ENCODE measurements around the gene SGMS1.
A peak's percentile ranks its signal among the peaks of the same experiment; 100 is the strongest.

Gene SGMS1

GRCh38 chr10:50470798-50471582 lies 152.8 kb downstream of the SGMS1 start:
- no peak overlapping the region for H3K4me3 ChIP-seq (ENCODE audit: low read depth, low read length)
- no peak for TF ChIP-seq CTCF (IDR thresholded peaks at IDR 0.05; ENCODE audit: low read depth, low read length, missing control alignments)
- DNase-seq, result no peak
- H3K36me3 ChIP-seq (replicated peaks), result no peaks in the 10 kb centered on the region
- in situ Hi-C loops (cut with HindIII; ENCODE audit: low pct_ligation_motif_present, low sequenced_read_pairs), result no loop called here
- no peaks in the 10 kb centered on the region for H3K27me3 ChIP-seq (replicated peaks)
- no peak overlapping the region for H3K27ac ChIP-seq

- in situ Hi-C loops (cut with HindIII; ENCODE audit: low pct_ligation_motif_present, low sequenced_read_pairs), result no loop called here
- no peak for TF ChIP-seq CTCF (IDR thresholded peaks at IDR 0.05; ENCODE audit: low read depth, low read length, missing control alignments)
- DNase-seq, result no peak
- Histone ChIP-seq H3K36me3 (replicated peaks) (no peaks in the 10 kb centered on the region), H3K4me3 (ENCODE audit: low read depth, low read length) (no peak overlapping the region), H3K27me3 (replicated peaks) (no peaks in the 10 kb centered on the region), H3K27ac (no peak overlapping the region)
Measured at GRCh38 chr10:50470345-50470744, 153.4 kb downstream of the SGMS1 start.

GRCh38 chr10:50469778-50470193 lies 154.0 kb downstream of the SGMS1 start:
- in situ Hi-C loops (cut with HindIII; ENCODE audit: low pct_ligation_motif_present, low sequenced_read_pairs), result no loop called here
- no peak for DNase-seq
- Histone ChIP-seq H3K27ac (no peak overlapping the region), H3K4me3 (ENCODE audit: low read depth, low read length) (no peak overlapping the region), H3K27me3 (replicated peaks) (no peaks in the 10 kb centered on the region), H3K36me3 (replicated peaks) (no peaks in the 10 kb centered on the region)
- no peak for TF ChIP-seq CTCF (IDR thresholded peaks at IDR 0.05; ENCODE audit: low read depth, low read length, missing control alignments)

DNA sequence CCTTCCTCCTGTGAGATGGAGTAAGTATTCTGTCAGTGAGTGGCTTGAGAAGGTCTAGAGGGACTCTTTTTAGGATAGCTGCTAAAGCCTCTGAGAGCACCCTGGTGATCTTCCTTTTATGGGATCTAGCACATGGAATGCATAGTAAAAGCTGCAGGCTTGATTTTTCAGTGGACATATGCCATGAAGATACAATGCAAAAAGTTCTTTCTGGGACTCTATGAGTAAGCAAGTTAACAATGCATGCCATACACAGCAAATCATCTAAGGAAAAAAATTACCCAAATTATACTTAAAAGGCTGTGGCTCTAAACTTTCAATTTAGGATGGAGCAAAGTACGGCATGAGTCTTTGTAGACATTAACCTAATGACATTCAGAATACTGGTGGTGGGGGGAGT lies 154.5 kb downstream of the SGMS1 start:
- H3K27ac ChIP-seq, result no peak overlapping the region
- in situ Hi-C loops (cut with HindIII; ENCODE audit: low pct_ligation_motif_present, low sequenced_read_pairs), result no loop called here
- H3K36me3 ChIP-seq (replicated peaks), result no peaks in the 10 kb centered on the region
- no peaks in the 10 kb centered on the region for H3K27me3 ChIP-seq (replicated peaks)
- no peak for TF ChIP-seq CTCF (IDR thresholded peaks at IDR 0.05; ENCODE audit: low read depth, low read length, missing control alignments)
- H3K4me3 ChIP-seq (ENCODE audit: low read depth, low read length), result no peak overlapping the region
- peak; percentile 7 for DNase-seq

GRCh38 chr10:50467209-50467608 lies 156.5 kb downstream of the SGMS1 start:
- in situ Hi-C loops (cut with HindIII; ENCODE audit: low pct_ligation_motif_present, low sequenced_read_pairs), result no loop called here
- no peak overlapping the region for H3K27ac ChIP-seq
- no peak for TF ChIP-seq CTCF (IDR thresholded peaks at IDR 0.05; ENCODE audit: low read depth, low read length, missing control alignments)
- DNase-seq, result no peak
- H3K4me3 ChIP-seq (ENCODE audit: low read depth, low read length), result no peak overlapping the region
- no peaks in the 10 kb centered on the region for H3K36me3 ChIP-seq (replicated peaks)
- no peaks in the 10 kb centered on the region for H3K27me3 ChIP-seq (replicated peaks)

DNA sequence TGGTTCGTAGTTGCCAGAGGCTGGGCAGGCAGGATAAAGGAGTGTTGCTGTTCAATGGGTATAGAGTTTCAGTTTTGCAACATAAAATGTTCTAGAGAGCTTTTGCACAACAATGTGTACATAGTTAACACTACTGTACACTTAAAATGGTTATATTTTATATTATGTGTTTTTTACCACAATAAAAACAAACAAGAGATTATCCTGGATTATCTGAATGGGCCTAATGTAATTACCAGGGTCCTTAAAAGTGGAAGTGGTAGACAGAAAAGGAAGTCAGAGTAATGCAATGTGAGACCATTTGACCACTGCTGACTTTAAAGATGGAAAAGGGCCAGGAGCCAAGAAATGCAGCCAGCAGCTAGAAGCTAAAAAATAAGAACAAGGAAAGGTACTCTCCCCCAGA lies 159.7 kb downstream of the SGMS1 start:
- TF ChIP-seq CTCF (IDR thresholded peaks at IDR 0.05; ENCODE audit: low read depth, low read length, missing control alignments), result no peak
- Histone ChIP-seq H3K27ac (no peak overlapping the region), H3K4me3 (ENCODE audit: low read depth, low read length) (no peak overlapping the region), H3K36me3 (replicated peaks) (no peaks in the 10 kb centered on the region), H3K27me3 (replicated peaks) (no peaks in the 10 kb centered on the region)
- in situ Hi-C loops (cut with HindIII; ENCODE audit: low pct_ligation_motif_present, low sequenced_read_pairs), result no loop called here
- peak; percentile 16 for DNase-seq

Data from brain microvascular endothelial cell (primary cell).